Measurements from ENCODE around the gene ABCC4. TPM values are rescaled to one million over a fixed set of nuclear protein-coding genes. Genes with fewer than 3 reads are reported as not detected.

Gene ABCC4
- total RNA-seq, 4 donors from 2014 or later, result 2.5 to 12.6 (median 6.0) TPM

DNA sequence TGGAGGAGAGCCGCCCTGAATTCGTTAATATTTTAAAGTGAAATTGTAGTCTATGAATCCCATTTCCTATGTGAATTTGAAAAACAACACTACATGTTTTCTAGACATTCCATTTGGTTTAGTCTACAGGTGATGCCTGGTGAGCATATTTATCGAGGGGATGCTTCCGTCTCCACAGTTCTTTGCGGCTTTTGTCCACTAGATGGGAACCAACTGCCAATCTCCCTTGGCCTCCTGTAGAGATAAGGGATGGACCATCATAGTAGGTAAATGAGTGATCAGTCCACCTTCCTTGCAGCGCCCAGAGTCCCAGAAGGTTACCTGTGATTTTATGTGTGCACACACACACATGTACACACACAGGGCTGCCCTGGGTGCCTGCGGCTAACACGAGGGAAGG is 299.1 kb downstream of the ABCC4 start:
- H3K9me3 ChIP-seq, result no peaks in the 10 kb centered on the region
- TF ChIP-seq, protein P1, sequence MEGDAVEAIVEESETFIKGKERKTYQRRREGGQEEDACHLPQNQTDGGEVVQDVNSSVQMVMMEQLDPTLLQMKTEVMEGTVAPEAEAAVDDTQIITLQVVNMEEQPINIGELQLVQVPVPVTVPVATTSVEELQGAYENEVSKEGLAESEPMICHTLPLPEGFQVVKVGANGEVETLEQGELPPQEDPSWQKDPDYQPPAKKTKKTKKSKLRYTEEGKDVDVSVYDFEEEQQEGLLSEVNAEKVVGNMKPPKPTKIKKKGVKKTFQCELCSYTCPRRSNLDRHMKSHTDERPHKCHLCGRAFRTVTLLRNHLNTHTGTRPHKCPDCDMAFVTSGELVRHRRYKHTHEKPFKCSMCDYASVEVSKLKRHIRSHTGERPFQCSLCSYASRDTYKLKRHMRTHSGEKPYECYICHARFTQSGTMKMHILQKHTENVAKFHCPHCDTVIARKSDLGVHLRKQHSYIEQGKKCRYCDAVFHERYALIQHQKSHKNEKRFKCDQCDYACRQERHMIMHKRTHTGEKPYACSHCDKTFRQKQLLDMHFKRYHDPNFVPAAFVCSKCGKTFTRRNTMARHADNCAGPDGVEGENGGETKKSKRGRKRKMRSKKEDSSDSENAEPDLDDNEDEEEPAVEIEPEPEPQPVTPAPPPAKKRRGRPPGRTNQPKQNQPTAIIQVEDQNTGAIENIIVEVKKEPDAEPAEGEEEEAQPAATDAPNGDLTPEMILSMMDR (IDR thresholded peaks at IDR 0.05), result no peak
- TF ChIP-seq POLR2A (IDR thresholded peaks at IDR 0.05), result no peak
- no peak for DNase-seq
- intact Hi-C loops (cut with DNase I), result no loop called here
- H3K4me1 ChIP-seq, result peaks cover 16 to 26% (median 21%) of the 10 kb centered on the region in 3 donors
- no peaks in the 10 kb centered on the region for H3K36me3 ChIP-seq
- no peak overlapping the region for H3K27ac ChIP-seq
- no peak overlapping the region for H3K4me3 ChIP-seq
- H3K27me3 ChIP-seq, result peaks cover 0 to 26% (median 0%) of the 10 kb centered on the region in 4 donors
- 84 to 91% methylated on average over 5 of the region's 8 CpGs for WGBS, 2 donors

DNA sequence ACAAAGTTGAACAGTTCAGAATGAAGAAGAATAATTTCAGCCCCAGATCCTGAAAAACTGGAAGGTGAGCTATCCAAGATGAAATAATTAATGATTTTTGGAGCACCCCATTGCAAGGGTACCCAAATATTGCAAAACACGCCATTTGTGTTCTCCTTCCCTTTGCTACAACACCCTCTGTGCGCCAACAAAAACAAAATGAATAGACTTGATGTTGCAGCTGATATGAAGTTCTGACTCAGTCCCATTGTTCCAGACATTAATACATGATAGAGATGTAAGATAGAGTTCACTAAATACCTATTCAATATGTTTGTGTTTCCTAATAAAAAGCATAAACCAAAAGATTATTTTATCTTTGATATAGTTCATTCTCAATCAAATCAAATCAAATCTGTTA is 301.4 kb downstream of the ABCC4 start:
- peaks cover 0 to 26% (median 0%) of the 10 kb centered on the region in 4 donors for H3K27me3 ChIP-seq
- no peaks in the 10 kb centered on the region for H3K36me3 ChIP-seq
- TF ChIP-seq POLR2A (IDR thresholded peaks at IDR 0.05), result no peak
- TF ChIP-seq, protein P1 (IDR thresholded peaks at IDR 0.05), result no peak
- peaks cover 16 to 24% (median 21%) of the 10 kb centered on the region in 3 donors for H3K4me1 ChIP-seq
- intact Hi-C loops (cut with DNase I), result no loop called here
- no peak for DNase-seq
- no peak overlapping the region for H3K27ac ChIP-seq
- no peak overlapping the region for H3K4me3 ChIP-seq
- H3K9me3 ChIP-seq, result no peaks in the 10 kb centered on the region
- WGBS, 2 donors, result 46 to 87% methylated on average over 2 of the region's 2 CpGs

DNA sequence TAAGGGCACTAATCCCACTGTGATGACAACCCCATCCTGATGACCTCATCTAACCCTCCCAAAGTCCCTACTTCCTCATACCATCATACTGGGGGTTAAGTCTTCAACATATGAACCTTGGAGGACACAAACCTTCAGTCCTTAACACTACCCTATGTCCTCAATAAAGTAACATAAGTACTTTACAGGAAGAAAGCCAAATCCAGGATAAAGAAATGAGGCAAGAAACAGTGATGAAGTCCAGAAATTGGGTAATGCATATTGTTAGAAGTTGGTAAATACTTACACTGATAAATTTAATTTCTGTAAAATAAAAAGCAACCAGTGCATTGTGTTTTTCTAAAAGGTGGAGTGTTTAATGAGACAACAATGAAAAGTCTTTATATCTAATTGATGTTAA is 304.1 kb downstream of the ABCC4 start:
- H3K9me3 ChIP-seq, result no peaks in the 10 kb centered on the region
- H3K4me1 ChIP-seq, result no peaks in the 10 kb centered on the region
- TF ChIP-seq POLR2A (IDR thresholded peaks at IDR 0.05), result no peak
- TF ChIP-seq, protein P1 (IDR thresholded peaks at IDR 0.05), result no peak
- peaks cover 0 to 12% (median 0%) of the 10 kb centered on the region in 4 donors for H3K27me3 ChIP-seq
- intact Hi-C loops (cut with DNase I), result no loop called here
- no peaks in the 10 kb centered on the region for H3K36me3 ChIP-seq
- DNase-seq, result no peak
- H3K4me3 ChIP-seq, result no peak overlapping the region
- no peak overlapping the region for H3K27ac ChIP-seq

- DNase-seq, result no peak
- H3K4me3 ChIP-seq, result no peak overlapping the region
- no peaks in the 10 kb centered on the region for H3K36me3 ChIP-seq
- no peaks in the 10 kb centered on the region for H3K9me3 ChIP-seq
- no peak for TF ChIP-seq POLR2A (IDR thresholded peaks at IDR 0.05)
- TF ChIP-seq, protein P1 (IDR thresholded peaks at IDR 0.05), result no peak
- 80 to 83% methylated on average over 1 of the region's 1 CpG for WGBS, 2 donors
- no peaks in the 10 kb centered on the region for H3K4me1 ChIP-seq
- H3K27me3 ChIP-seq, result peaks cover 0 to 6% (median 0%) of the 10 kb centered on the region in 4 donors
- intact Hi-C loops (cut with DNase I), result no loop called here
- no peak overlapping the region for H3K27ac ChIP-seq
These were observed 304.8 kb downstream of the ABCC4 start for GRCh38 chr13:94996445-94996844.

DNA sequence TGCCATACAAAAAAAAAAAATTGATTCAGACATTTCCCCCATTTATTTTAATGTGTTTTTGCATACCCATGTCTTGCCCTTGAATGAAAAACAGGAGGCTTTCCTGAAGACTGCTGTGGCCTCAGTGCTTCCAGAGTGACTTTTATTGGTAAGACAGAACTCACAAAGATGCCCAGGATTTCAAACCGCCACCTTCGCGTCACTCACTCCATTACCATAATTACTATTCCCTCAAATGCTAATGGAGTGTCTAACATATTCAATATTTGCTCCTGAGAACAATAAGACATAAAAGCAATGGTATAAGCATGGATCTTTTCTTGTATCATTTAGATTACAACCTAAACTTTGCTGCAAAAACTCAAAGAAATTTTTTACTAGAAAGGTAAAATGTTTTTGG is 306.7 kb downstream of the ABCC4 start:
- intact Hi-C loops (cut with DNase I), result no loop called here
- Histone ChIP-seq H3K4me1 (no peaks in the 10 kb centered on the region), H3K27ac (no peak overlapping the region), H3K36me3 (no peaks in the 10 kb centered on the region), H3K27me3 (peaks cover 0 to 2% (median 0%) of the 10 kb centered on the region in 4 donors), H3K9me3 (no peaks in the 10 kb centered on the region), H3K4me3 (no peak overlapping the region)
- TF ChIP-seq, protein P1 (IDR thresholded peaks at IDR 0.05), result no peak
- no peak for TF ChIP-seq POLR2A (IDR thresholded peaks at IDR 0.05)
- WGBS, 2 donors, result 70 to 74% methylated on average over 3 of the region's 3 CpGs
- no peak for DNase-seq
